HepG2 (cell line): ENCODE data around the gene KLHDC1. TPM values are rescaled to one million over a fixed set of nuclear protein-coding genes. Genes with fewer than 3 reads are reported as not detected.
A peak's percentile ranks its signal among the peaks of the same experiment; 100 is the strongest.

Experiments used
- EED ChIP-seq: sonication (generic); formaldehyde crosslinking; IDR thresholded peaks from 2 replicates; pipeline ENCODE4 v1.5.0; 2020; ENCODE audit warnings: mild to moderate bottlenecking, missing genetic modification reagents
- ETV6 ChIP-seq: sonication (generic); formaldehyde crosslinking; conservative IDR thresholded peaks from 2 replicates; pipeline ENCODE4 v1.4.0; 2020; ENCODE audit warnings: missing genetic modification reagents
- FOSL2 ChIP-seq: sonication (generic); formaldehyde crosslinking; IDR thresholded peaks from 2 replicates; pipeline ENCODE4 v1.4.0; 2020; ENCODE audit warnings: missing genetic modification reagents
- HMG20A ChIP-seq: IDR thresholded peaks from 2 replicates; pipeline ENCODE4 v1.6.1; 2016; ENCODE audit warnings: borderline replicate concordance
- RNF2 ChIP-seq: fragments of 450-650 bp; conservative IDR thresholded peaks from 2 replicates; pipeline ENCODE4 v1.6.1; 2016; ENCODE audit warnings: low read depth
- ZNF484 ChIP-seq: sonication (generic); formaldehyde crosslinking; IDR thresholded peaks from 2 replicates; pipeline ENCODE4 v1.5.1; 2020; ENCODE audit warnings: mild to moderate bottlenecking, low read depth, missing genetic modification reagents, borderline replicate concordance
- ZNF780A ChIP-seq: sonication (generic); formaldehyde crosslinking; IDR thresholded peaks from 2 replicates; pipeline ENCODE4 v1.8.0; 2022; ENCODE audit warnings: mild to moderate bottlenecking, missing genetic modification reagents, moderate library complexity
- polyA plus RNA-seq, 8 experiments: library from polyadenylated mRNA; depleted of rRNA in 3 of 8; stranded (reverse) in 7 of 8; unstranded in 1 of 8; fragments of >200 nt; fragmentation: Illumina TruSeq in 4 of 8; extraction: Trizol in 4 of 8; gene quantifications; 2 replicates each; pipeline versions ENCODE4 v1.2.1 to v1.2.3, GENCODE V29; 2011 to 2016; ENCODE audit warnings: low read depth in 4 of 8, missing spikeins in 1 of 8, mixed read lengths in 1 of 8; ENCODE audit not compliant: insufficient read depth in 1 of 8
- total RNA-seq, 5 experiments: library from RNA; depleted of rRNA; stranded (reverse); fragments of >200 nt; fragmentation: Illumina TruSeq; extraction: Trizol; gene quantifications; 2 replicates each; pipeline ENCODE4 v1.2.3, GENCODE V29; 2016; ENCODE audit warnings: low read depth in 1 of 5
- TF ChIP-seq, protein P1 (sequence below): sonication (generic); formaldehyde crosslinking; IDR thresholded peaks from 2 replicates; pipeline ENCODE4 v1.5.1; 2020; ENCODE audit warnings: missing genetic modification reagents, mild to moderate bottlenecking, borderline replicate concordance
- TF ChIP-seq, protein P2 (sequence below): IDR thresholded peaks from 2 replicates; pipeline ENCODE4 v1.6.1; 2016; ENCODE audit warnings: missing biosample characterization, missing genetic modification reagents, low read depth
- TF ChIP-seq, protein P3 (sequence below), 2 experiments: sonication (generic) in 1 of 2; formaldehyde crosslinking in 1 of 2; IDR thresholded peaks; 2 replicates each; pipeline versions ENCODE4 v1.5.1 to v1.6.1; 2011 to 2020; ENCODE audit warnings: borderline replicate concordance in 1 of 2, low read depth in 1 of 2, low read length in 1 of 2, mild to moderate bottlenecking in 1 of 2, missing genetic modification reagents in 1 of 2, moderate library complexity in 1 of 2
- TF ChIP-seq, protein P4 (sequence below): sonication (generic); formaldehyde crosslinking; IDR thresholded peaks from 2 replicates; pipeline ENCODE4 v1.8.0; 2022; ENCODE audit warnings: mild to moderate bottlenecking, missing genetic modification reagents, moderate library complexity
- TF ChIP-seq, protein P5 (sequence below): sonication (generic); formaldehyde crosslinking; IDR thresholded peaks from 2 replicates; pipeline ENCODE4 v1.5.0; 2020; ENCODE audit warnings: mild to moderate bottlenecking, missing genetic modification reagents
- TF ChIP-seq, protein P6 (sequence below): sonication (generic); formaldehyde crosslinking; IDR thresholded peaks from 2 replicates; pipeline ENCODE4 v1.5.1; 2020; ENCODE audit warnings: missing genetic modification reagents, mild to moderate bottlenecking, borderline replicate concordance

Gene KLHDC1
- total and polyA plus RNA-seq, 2 of the 13 experiments (the other 11 are each of a cell fraction or from before 2014, with no cell fraction given) = 0.11 TPM; not detected in 1

DNA sequence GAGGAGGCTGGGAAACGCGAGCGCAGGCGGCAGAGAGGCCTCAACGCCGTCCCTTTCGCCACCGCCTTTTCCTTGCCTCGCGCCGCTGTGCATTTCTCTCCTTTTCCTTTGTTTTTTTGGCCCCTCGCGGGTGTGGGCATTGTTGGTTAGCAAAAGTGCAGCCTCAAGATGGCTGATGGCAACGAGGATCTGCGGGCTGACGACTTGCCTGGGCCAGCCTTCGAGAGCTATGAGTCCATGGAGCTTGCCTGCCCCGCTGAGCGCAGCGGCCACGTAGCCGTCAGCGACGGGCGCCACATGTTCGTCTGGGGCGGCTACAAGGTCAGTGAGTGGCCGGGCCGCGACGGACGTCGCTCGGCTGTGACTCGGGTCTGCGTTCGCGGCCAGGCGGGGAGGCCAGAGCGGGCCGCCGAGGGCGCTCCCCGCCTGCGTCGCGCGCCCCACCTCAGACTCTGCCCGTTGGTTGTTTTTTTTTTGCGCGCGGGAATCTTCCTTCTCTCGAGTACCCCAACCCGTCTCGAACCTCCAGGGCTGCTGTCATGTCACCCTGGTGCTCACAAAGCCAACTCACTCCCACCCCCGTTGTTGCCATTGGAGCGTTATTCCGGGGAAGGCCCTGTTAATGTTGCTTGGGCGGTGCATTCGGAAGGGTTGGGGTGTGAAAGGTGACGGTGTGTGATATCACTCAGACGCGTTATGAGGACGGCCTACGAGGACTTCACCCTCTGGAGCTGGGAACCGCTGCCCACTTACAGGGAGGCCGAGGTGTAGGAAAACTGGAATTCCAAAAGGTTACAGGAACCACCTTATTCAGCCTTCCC, 75.6 kb downstream of the KLHDC1 start (continued):
- TF ChIP-seq, protein P1, sequence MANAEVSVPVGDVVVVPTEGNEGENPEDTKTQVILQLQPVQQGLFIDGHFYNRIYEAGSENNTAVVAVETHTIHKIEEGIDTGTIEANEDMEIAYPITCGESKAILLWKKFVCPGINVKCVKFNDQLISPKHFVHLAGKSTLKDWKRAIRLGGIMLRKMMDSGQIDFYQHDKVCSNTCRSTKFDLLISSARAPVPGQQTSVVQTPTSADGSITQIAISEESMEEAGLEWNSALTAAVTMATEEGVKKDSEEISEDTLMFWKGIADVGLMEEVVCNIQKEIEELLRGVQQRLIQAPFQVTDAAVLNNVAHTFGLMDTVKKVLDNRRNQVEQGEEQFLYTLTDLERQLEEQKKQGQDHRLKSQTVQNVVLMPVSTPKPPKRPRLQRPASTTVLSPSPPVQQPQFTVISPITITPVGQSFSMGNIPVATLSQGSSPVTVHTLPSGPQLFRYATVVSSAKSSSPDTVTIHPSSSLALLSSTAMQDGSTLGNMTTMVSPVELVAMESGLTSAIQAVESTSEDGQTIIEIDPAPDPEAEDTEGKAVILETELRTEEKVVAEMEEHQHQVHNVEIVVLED (CRISPR knock-in tag) = no peak
- TF ChIP-seq ZNF484 (CRISPR knock-in tag) (no peak), ETV6 (CRISPR knock-in tag) (no peak), HMG20A (CRISPR knock-in tag) (no peak), ZNF780A (CRISPR knock-in tag) (no peak), RNF2 (no peak), FOSL2 (CRISPR knock-in tag) (peak; percentile 15; the same call in 1 of the 2 replicates), EED (CRISPR knock-in tag) (no peak)
- TF ChIP-seq, protein P2, sequence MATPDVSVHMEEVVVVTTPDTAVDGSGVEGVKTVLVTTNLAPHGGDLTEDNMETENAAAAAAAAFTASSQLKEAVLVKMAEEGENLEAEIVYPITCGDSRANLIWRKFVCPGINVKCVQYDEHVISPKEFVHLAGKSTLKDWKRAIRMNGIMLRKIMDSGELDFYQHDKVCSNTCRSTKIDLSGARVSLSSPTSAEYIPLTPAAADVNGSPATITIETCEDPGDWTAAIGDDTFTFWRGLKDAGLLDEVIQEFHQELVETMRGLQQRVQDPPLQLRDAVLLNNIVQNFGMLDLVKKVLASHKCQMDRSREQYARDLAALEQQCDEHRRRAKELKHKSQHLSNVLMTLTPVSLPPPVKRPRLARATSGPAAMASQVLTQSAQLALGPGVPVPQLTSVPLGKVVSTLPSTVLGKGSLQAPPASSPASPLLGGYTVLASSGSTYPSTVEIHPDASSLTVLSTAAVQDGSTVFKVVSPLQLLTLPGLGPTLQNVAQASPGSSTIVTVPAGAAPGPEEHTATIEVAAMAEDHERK (CRISPR knock-in tag) = no peak
- TF ChIP-seq, protein P3, sequence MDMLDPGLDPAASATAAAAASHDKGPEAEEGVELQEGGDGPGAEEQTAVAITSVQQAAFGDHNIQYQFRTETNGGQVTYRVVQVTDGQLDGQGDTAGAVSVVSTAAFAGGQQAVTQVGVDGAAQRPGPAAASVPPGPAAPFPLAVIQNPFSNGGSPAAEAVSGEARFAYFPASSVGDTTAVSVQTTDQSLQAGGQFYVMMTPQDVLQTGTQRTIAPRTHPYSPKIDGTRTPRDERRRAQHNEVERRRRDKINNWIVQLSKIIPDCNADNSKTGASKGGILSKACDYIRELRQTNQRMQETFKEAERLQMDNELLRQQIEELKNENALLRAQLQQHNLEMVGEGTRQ (IDR thresholded peaks at IDR 0.05; ENCODE audit: low read depth, low read length) = no peak
- TF ChIP-seq, protein P3 (CRISPR knock-in tag; IDR thresholded peaks at IDR 0.05; ENCODE audit: borderline replicate concordance) = no peak
- TF ChIP-seq, protein P4, sequence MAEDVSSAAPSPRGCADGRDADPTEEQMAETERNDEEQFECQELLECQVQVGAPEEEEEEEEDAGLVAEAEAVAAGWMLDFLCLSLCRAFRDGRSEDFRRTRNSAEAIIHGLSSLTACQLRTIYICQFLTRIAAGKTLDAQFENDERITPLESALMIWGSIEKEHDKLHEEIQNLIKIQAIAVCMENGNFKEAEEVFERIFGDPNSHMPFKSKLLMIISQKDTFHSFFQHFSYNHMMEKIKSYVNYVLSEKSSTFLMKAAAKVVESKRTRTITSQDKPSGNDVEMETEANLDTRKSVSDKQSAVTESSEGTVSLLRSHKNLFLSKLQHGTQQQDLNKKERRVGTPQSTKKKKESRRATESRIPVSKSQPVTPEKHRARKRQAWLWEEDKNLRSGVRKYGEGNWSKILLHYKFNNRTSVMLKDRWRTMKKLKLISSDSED (CRISPR knock-in tag) = no peak
- TF ChIP-seq, protein P5, sequence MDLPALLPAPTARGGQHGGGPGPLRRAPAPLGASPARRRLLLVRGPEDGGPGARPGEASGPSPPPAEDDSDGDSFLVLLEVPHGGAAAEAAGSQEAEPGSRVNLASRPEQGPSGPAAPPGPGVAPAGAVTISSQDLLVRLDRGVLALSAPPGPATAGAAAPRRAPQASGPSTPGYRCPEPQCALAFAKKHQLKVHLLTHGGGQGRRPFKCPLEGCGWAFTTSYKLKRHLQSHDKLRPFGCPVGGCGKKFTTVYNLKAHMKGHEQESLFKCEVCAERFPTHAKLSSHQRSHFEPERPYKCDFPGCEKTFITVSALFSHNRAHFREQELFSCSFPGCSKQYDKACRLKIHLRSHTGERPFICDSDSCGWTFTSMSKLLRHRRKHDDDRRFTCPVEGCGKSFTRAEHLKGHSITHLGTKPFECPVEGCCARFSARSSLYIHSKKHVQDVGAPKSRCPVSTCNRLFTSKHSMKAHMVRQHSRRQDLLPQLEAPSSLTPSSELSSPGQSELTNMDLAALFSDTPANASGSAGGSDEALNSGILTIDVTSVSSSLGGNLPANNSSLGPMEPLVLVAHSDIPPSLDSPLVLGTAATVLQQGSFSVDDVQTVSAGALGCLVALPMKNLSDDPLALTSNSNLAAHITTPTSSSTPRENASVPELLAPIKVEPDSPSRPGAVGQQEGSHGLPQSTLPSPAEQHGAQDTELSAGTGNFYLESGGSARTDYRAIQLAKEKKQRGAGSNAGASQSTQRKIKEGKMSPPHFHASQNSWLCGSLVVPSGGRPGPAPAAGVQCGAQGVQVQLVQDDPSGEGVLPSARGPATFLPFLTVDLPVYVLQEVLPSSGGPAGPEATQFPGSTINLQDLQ (CRISPR knock-in tag) = no peak
- TF ChIP-seq, protein P6, sequence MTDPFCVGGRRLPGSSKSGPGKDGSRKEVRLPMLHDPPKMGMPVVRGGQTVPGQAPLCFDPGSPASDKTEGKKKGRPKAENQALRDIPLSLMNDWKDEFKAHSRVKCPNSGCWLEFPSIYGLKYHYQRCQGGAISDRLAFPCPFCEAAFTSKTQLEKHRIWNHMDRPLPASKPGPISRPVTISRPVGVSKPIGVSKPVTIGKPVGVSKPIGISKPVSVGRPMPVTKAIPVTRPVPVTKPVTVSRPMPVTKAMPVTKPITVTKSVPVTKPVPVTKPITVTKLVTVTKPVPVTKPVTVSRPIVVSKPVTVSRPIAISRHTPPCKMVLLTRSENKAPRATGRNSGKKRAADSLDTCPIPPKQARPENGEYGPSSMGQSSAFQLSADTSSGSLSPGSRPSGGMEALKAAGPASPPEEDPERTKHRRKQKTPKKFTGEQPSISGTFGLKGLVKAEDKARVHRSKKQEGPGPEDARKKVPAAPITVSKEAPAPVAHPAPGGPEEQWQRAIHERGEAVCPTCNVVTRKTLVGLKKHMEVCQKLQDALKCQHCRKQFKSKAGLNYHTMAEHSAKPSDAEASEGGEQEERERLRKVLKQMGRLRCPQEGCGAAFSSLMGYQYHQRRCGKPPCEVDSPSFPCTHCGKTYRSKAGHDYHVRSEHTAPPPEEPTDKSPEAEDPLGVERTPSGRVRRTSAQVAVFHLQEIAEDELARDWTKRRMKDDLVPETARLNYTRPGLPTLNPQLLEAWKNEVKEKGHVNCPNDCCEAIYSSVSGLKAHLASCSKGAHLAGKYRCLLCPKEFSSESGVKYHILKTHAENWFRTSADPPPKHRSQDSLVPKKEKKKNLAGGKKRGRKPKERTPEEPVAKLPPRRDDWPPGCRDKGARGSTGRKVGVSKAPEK (CRISPR knock-in tag) = no peak
